HepG2 (cell line): ENCODE measurements around the gene A3GALT2. TPM values are rescaled to one million over a fixed set of nuclear protein-coding genes. Genes with fewer than 3 reads are reported as not detected.

ENCODE experiments used
- ATAC-seq: fragments of 200-7000 bp; cut with Tn5 transposase; 3 replicates; pipeline ENCODE4 v1.9.1; 2020; ENCODE audit warnings: mild to moderate bottlenecking, moderate library complexity
- BruUV-seq: library from RNA; stranded (reverse); fragments of 400-500 nt; replicated peaks from 2 replicates; lab custom pipeline; 2021; lab: Mats Ljungman, UMichigan
- CTCF ChIA-PET: fragments of 300-600 bp; formaldehyde crosslinking; extraction: SDS; loops from one replicate; lab custom pipeline; 2021; ENCODE audit warnings: low total read pairs, inconsistent platforms, low intra/inter-chr PET ratio; lab: Yijun Ruan, JAX
- POLR2A ChIA-PET: fragments of 350-600 bp; sonication (Branson Sonifier 250); formaldehyde crosslinking; loops from one replicate; lab custom pipeline; 2020; ENCODE audit warnings: antibody characterized with exemption, inconsistent platforms; lab: Yijun Ruan, JAX
- DNase-seq: peaks from one replicate; pipeline ENCODE4 v3.0.0-alpha.2; 2015; ENCODE audit warnings: low spot score
- FAIRE-seq: peaks from 3 replicates; lab custom pipeline; 2011; peaks lifted over from hg19 to GRCh38; lab: Jason Lieb, UNC
- H2AFZ ChIP-seq: one replicate; pipeline ENCODE4 v1.6.1; 2011; ENCODE audit warnings: low read length, inconsistent platforms
- H3K27ac ChIP-seq: fragments of 300-600 bp; 3 replicates; pipeline ENCODE4 v1.8.0; 2011; ENCODE audit warnings: mixed run types, mild to moderate bottlenecking, mixed read lengths, low read length, inconsistent platforms; ENCODE audit not compliant: insufficient read depth; ENCODE audit errors: extremely low read length
- H3K27me3 ChIP-seq, 2 experiments: fragments of 200-600 bp in 1 of 2; 2 replicates in 1 of 2; 3 replicates in 1 of 2; pipeline versions ENCODE4 v1.6.0 to v1.8.0; 2011; ENCODE audit warnings: low read length in 2 of 2, mild to moderate bottlenecking in 2 of 2, moderate library complexity in 2 of 2, inconsistent platforms in 1 of 2; ENCODE audit not compliant: insufficient read depth in 2 of 2, control insufficient read depth in 1 of 2
- H3K36me3 ChIP-seq, 2 experiments: fragments of 200-600 bp in 1 of 2; replicated peaks in 1 of 2; 2 replicates in 1 of 2; 3 replicates in 1 of 2; pipeline versions ENCODE4 v1.5.1 to v1.8.0; 2011; ENCODE audit warnings: low read length in 2 of 2, inconsistent platforms in 1 of 2; ENCODE audit not compliant: insufficient read depth in 2 of 2, control insufficient read depth in 1 of 2
- H3K4me1 ChIP-seq: 2 replicates; pipeline ENCODE4 v1.5.1; 2012; ENCODE audit warnings: low read length, inconsistent platforms; ENCODE audit not compliant: insufficient read depth
- H3K4me2 ChIP-seq: 2 replicates; pipeline ENCODE4 v1.6.0; 2011; ENCODE audit warnings: low read depth, low read length, inconsistent platforms
- H3K4me3 ChIP-seq, 3 experiments: fragments of 200-600 bp in 1 of 3; sonication (generic), shearing (Covaris generic) in 1 of 3; replicated peaks in 1 of 3; 2 replicates each; pipeline ENCODE4 v1.5.1; 2011 to 2016; ENCODE audit warnings: low read length in 3 of 3, inconsistent platforms in 2 of 3, low read depth in 2 of 3, mild to moderate bottlenecking in 2 of 3, control low read depth in 1 of 3, mixed read lengths in 1 of 3; ENCODE audit not compliant: insufficient read depth in 1 of 3
- H3K79me2 ChIP-seq: one replicate; pipeline ENCODE4 v1.6.1; 2011; ENCODE audit warnings: low read length, inconsistent platforms; ENCODE audit not compliant: insufficient read depth
- H3K9ac ChIP-seq: 2 replicates; pipeline ENCODE4 v1.6.0; 2011; ENCODE audit warnings: mild to moderate bottlenecking, low read depth, low read length, inconsistent platforms; ENCODE audit not compliant: insufficient read depth
- H3K9me3 ChIP-seq: 2 replicates; pipeline ENCODE4 v1.5.1; 2012; ENCODE audit warnings: mild to moderate bottlenecking, low read length
- H4K20me1 ChIP-seq: 2 replicates; pipeline ENCODE4 v1.6.0; 2011; ENCODE audit warnings: inconsistent platforms, mild to moderate bottlenecking, low read length, moderate library complexity; ENCODE audit not compliant: insufficient read depth
- BHLHE40 ChIP-seq: IDR thresholded peaks from 2 replicates; pipeline ENCODE4 v1.6.1; 2011; ENCODE audit warnings: low read length, improper control_type of control experiment
- CBFB ChIP-seq: sonication (generic); formaldehyde crosslinking; IDR thresholded peaks from 2 replicates; pipeline ENCODE4 v1.4.0; 2020; ENCODE audit warnings: missing genetic modification reagents
- FOXM1 ChIP-seq: sonication (generic); formaldehyde crosslinking; IDR thresholded peaks from 2 replicates; pipeline ENCODE4 v1.5.0; 2020; ENCODE audit warnings: missing genetic modification reagents
- MAF1 ChIP-seq: sonication (generic); formaldehyde crosslinking; IDR thresholded peaks from 2 replicates; pipeline ENCODE4 v1.5.0; 2020; ENCODE audit warnings: missing genetic modification reagents, borderline replicate concordance
- MATR3 ChIP-seq: sonication (generic); formaldehyde crosslinking; IDR thresholded peaks from 2 replicates; pipeline ENCODE4 v1.4.0; 2020; ENCODE audit warnings: missing genetic modification reagents
- MYC ChIP-seq: sonication (generic); formaldehyde crosslinking; IDR thresholded peaks from 2 replicates; pipeline ENCODE4 v1.9.0; 2021; ENCODE audit warnings: missing genetic modification reagents, borderline replicate concordance
- NR2C2 ChIP-seq: sonication (generic); formaldehyde crosslinking; IDR thresholded peaks from 2 replicates; pipeline ENCODE4 v1.4.0; 2020; ENCODE audit warnings: missing genetic modification reagents, mild to moderate bottlenecking, moderate library complexity, borderline replicate concordance
- PHB2 ChIP-seq: fragments of 450-650 bp; IDR thresholded peaks from 2 replicates; pipeline ENCODE4 v1.6.1; 2018; ENCODE audit not compliant: partially characterized antibody
- RAD21 ChIP-seq: fragments of 450-650 bp; formaldehyde crosslinking; IDR thresholded peaks from 2 replicates; pipeline ENCODE4 v1.5.0; 2020; ENCODE audit warnings: mild to moderate bottlenecking
- SOX13 ChIP-seq, 3 experiments: fragments of 450-650 bp in 1 of 3; sonication (generic) in 1 of 3; formaldehyde crosslinking in 1 of 3; IDR thresholded peaks in 2 of 3; conservative IDR thresholded peaks in 1 of 3; 2 replicates each; pipeline versions ENCODE4 v1.5.0 to v1.6.1; 2016 to 2020; ENCODE audit warnings: antibody characterized with exemption in 1 of 3, mild to moderate bottlenecking in 1 of 3, missing compliant biosample characterization in 1 of 3, missing genetic modification reagents in 1 of 3, moderate library complexity in 1 of 3
- SOX5 ChIP-seq: IDR thresholded peaks from 2 replicates; pipeline ENCODE4 v1.6.1; 2016; ENCODE audit warnings: borderline replicate concordance
- TRIM24 ChIP-seq: sonication (generic); formaldehyde crosslinking; IDR thresholded peaks from 2 replicates; pipeline ENCODE4 v1.8.0; 2022; ENCODE audit warnings: mild to moderate bottlenecking, missing genetic modification reagents
- ZBTB20 ChIP-seq: sonication (generic); formaldehyde crosslinking; IDR thresholded peaks from 2 replicates; pipeline ENCODE4 v1.8.1; 2023; ENCODE audit warnings: missing genetic modification reagents, low read depth, mild to moderate bottlenecking, borderline replicate concordance
- ZNF234 ChIP-seq: sonication (generic); formaldehyde crosslinking; conservative IDR thresholded peaks from 2 replicates; pipeline ENCODE4 v1.5.1; 2020; ENCODE audit warnings: mild to moderate bottlenecking, missing genetic modification reagents
- ZNF543 ChIP-seq: sonication (generic); formaldehyde crosslinking; IDR thresholded peaks from 2 replicates; pipeline ENCODE4 v1.4.0; 2020; ENCODE audit warnings: mild to moderate bottlenecking, missing genetic modification reagents
- ZNF615 ChIP-seq: sonication (generic); formaldehyde crosslinking; IDR thresholded peaks from 2 replicates; pipeline ENCODE4 v1.5.0; 2020; ENCODE audit warnings: mild to moderate bottlenecking, missing genetic modification reagents, borderline replicate concordance
- WGBS: methylation state at CpG from one replicate; pipeline ENCODE4 v1.1.6; 2017; ENCODE audit warnings: low lambda C conversion rate; 5-methylcytosine and 5-hydroxymethylcytosine counted together
- in situ Hi-C: cut with HindIII; loops from 2 replicates; pipeline ENCODE4 v1.10.0; 2017; ENCODE audit warnings: low pct_unique_long_range_greater_than_20kb; ENCODE audit not compliant: extremely low pct_ligation_motif_present
- intact Hi-C: fragments of 100-400 bp; cut with micrococcal nuclease; formaldehyde crosslinking; loops from one replicate; pipeline ENCODE4 v1.10.0; 2022; ENCODE audit not compliant: unreplicated experiment
- polyA plus RNA-seq, 8 experiments: library from polyadenylated mRNA; depleted of rRNA in 3 of 8; stranded (reverse) in 7 of 8; unstranded in 1 of 8; fragments of >200 nt; fragmentation: Illumina TruSeq in 4 of 8; extraction: Trizol in 4 of 8; gene quantifications; 2 replicates each; pipeline versions ENCODE4 v1.2.1 to v1.2.3, GENCODE V29; 2011 to 2016; ENCODE audit warnings: low read depth in 4 of 8, missing spikeins in 1 of 8, mixed read lengths in 1 of 8; ENCODE audit not compliant: insufficient read depth in 1 of 8
- total RNA-seq, 5 experiments: library from RNA; depleted of rRNA; stranded (reverse); fragments of >200 nt; fragmentation: Illumina TruSeq; extraction: Trizol; gene quantifications; 2 replicates each; pipeline ENCODE4 v1.2.3, GENCODE V29; 2016; ENCODE audit warnings: low read depth in 1 of 5
- TF ChIP-seq, protein P1 (sequence below): sonication (generic); formaldehyde crosslinking; IDR thresholded peaks from 2 replicates; pipeline ENCODE4 v1.8.0; 2022; ENCODE audit warnings: missing genetic modification reagents, mild to moderate bottlenecking, moderate library complexity, borderline replicate concordance
- TF ChIP-seq, protein P2 (sequence below): sonication (generic); formaldehyde crosslinking; IDR thresholded peaks from 2 replicates; pipeline ENCODE4 v1.4.0; 2020; ENCODE audit warnings: missing genetic modification reagents
- TF ChIP-seq, protein P3 (sequence below): sonication (generic); formaldehyde crosslinking; IDR thresholded peaks from 2 replicates; pipeline ENCODE4 v1.4.0; 2020; ENCODE audit warnings: mild to moderate bottlenecking, missing genetic modification reagents

A3GALT2 gene
- total and polyA plus RNA-seq, 2 of the 13 experiments (the other 11 are each of a cell fraction or from before 2014, with no cell fraction given), result not detected

DNA sequence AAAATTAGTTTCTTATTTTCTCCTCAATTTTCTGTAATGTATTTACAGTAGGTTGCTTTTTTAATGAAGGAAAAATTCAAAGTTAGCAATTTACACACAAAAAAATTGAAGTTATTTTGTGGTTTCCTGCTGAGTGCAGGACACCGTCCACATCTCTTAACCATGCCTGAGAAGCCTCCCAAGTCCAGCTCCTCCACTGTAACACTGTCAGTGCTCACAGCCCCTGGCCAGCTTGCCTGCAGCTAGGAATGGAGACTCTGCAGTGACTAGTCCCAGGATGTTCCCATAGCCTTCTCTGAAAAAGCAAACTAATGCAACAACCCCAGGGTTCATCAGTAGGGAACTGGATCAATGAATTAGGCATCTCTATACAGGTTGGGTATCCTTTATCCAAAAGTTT lies 3.5 kb downstream of the A3GALT2 start (continued):
- TF ChIP-seq NR2C2, result no peak
- TF ChIP-seq BHLHE40, result no peak
- no peak for TF ChIP-seq CBFB (CRISPR knock-in tag)

DNA sequence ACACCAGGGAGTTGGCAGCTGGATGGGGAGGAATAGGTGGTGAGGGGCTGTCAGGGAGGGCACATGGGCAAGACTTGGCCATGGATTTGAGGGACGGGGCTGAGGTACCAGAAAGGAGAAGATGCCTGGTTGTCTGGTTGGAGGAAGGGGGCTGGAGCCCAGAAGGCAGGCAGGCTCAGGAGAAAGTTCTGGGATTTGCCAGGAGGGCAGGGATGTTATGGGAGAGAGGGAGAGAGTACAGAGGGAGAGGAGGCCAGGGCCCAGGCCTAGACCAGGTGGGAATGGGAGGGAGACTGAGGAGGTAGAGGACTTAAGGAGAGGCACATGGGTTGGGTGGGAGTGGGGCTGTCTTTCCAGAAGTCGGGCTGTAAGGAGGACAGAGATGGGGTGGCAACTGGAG lies 4.3 kb downstream of the A3GALT2 start:
- Histone ChIP-seq H3K4me2 (no peak overlapping the region), H3K9me3 (no peaks in the 10 kb centered on the region), H4K20me1 (no peaks in the 10 kb centered on the region), H3K4me1 (peaks cover 9% of the 10 kb centered on the region), H3K79me2 (no peaks in the 10 kb centered on the region), H3K4me3 (no peak overlapping the region), H3K36me3 (no peaks in the 10 kb centered on the region), H3K27me3 (peaks cover 6 to 35% of the 10 kb centered on the region in 2 experiments), H3K9ac (no peak overlapping the region), H3K27ac (no peak overlapping the region), H2AFZ (no peak overlapping the region)
- in situ Hi-C loops (no loop called here), intact Hi-C loops (no loop called here)
- ChIA-PET CTCF (no interaction called here), POLR2A (no interaction called here)
- no TSS peak for BruUV-seq
- ATAC-seq (no peak), FAIRE-seq (no peak), DNase-seq (no peak)
- WGBS, result 0% methylated on average over 2 of the region's 2 CpGs
- TF ChIP-seq, protein P1, sequence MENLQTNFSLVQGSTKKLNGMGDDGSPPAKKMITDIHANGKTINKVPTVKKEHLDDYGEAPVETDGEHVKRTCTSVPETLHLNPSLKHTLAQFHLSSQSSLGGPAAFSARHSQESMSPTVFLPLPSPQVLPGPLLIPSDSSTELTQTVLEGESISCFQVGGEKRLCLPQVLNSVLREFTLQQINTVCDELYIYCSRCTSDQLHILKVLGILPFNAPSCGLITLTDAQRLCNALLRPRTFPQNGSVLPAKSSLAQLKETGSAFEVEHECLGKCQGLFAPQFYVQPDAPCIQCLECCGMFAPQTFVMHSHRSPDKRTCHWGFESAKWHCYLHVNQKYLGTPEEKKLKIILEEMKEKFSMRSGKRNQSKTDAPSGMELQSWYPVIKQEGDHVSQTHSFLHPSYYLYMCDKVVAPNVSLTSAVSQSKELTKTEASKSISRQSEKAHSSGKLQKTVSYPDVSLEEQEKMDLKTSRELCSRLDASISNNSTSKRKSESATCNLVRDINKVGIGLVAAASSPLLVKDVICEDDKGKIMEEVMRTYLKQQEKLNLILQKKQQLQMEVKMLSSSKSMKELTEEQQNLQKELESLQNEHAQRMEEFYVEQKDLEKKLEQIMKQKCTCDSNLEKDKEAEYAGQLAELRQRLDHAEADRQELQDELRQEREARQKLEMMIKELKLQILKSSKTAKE (CRISPR knock-in tag), result no peak
- TF ChIP-seq ZBTB20 (CRISPR knock-in tag) (no peak), ZNF543 (CRISPR knock-in tag) (no peak), MYC (no peak), MATR3 (CRISPR knock-in tag) (no peak), FOXM1 (CRISPR knock-in tag) (no peak), RAD21 (CRISPR knock-in tag) (no peak), SOX5 (CRISPR knock-in tag) (no peak), MAF1 (CRISPR knock-in tag) (no peak), PHB2 (no peak), ZNF234 (CRISPR knock-in tag) (no peak), SOX13 (IDR thresholded peaks at IDR 0.05) (no peak), SOX13 (CRISPR knock-in tag; conservative IDR thresholded peaks at IDR 0.05 in 1 of 2, IDR thresholded peaks at IDR 0.05 in 1 of 2) (no peak), TRIM24 (CRISPR knock-in tag) (no peak), ZNF615 (CRISPR knock-in tag) (no peak)
- TF ChIP-seq, protein P2, sequence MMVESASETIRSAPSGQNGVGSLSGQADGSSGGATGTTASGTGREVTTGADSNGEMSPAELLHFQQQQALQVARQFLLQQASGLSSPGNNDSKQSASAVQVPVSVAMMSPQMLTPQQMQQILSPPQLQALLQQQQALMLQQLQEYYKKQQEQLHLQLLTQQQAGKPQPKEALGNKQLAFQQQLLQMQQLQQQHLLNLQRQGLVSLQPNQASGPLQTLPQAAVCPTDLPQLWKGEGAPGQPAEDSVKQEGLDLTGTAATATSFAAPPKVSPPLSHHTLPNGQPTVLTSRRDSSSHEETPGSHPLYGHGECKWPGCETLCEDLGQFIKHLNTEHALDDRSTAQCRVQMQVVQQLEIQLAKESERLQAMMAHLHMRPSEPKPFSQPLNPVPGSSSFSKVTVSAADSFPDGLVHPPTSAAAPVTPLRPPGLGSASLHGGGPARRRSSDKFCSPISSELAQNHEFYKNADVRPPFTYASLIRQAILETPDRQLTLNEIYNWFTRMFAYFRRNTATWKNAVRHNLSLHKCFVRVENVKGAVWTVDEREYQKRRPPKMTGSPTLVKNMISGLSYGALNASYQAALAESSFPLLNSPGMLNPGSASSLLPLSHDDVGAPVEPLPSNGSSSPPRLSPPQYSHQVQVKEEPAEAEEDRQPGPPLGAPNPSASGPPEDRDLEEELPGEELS (CRISPR knock-in tag), result no peak
- TF ChIP-seq, protein P3, sequence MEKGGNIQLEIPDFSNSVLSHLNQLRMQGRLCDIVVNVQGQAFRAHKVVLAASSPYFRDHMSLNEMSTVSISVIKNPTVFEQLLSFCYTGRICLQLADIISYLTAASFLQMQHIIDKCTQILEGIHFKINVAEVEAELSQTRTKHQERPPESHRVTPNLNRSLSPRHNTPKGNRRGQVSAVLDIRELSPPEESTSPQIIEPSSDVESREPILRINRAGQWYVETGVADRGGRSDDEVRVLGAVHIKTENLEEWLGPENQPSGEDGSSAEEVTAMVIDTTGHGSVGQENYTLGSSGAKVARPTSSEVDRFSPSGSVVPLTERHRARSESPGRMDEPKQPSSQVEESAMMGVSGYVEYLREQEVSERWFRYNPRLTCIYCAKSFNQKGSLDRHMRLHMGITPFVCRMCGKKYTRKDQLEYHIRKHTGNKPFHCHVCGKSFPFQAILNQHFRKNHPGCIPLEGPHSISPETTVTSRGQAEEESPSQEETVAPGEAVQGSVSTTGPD (CRISPR knock-in tag), result no peak
